Subcutaneous adipose tissue (tissue), 4 donors: Measurements from ENCODE around the gene BAHD1. TPM values are rescaled to one million over a fixed set of nuclear protein-coding genes. Genes with fewer than 3 reads are reported as not detected.

Experiments used
- CTCF ChIP-seq: fragments of 450-650 bp; IDR thresholded peaks from one replicate; pipeline ENCODE4 v1.5.1; 2016; ENCODE audit warnings: low read depth, mild to moderate bottlenecking, control low read depth, antibody characterized with exemption, moderate library complexity
- total RNA-seq, 4 donors: library from RNA; depleted of rRNA; stranded (reverse); fragments of >200 nt; gene quantifications; one replicate each; pipeline ENCODE4 v1.1.0, GENCODE V29; 2016

The BAHD1 gene
- 10 to 100 TPM in 1 of 4 donors, 1 to 10 TPM in 3; 4.1 to 17.1 (median 9.1) TPM for total RNA-seq

GRCh38 chr15:40440743-40441564 lies at the start of gene BAHD1:
Gene BAHD1, plus strand, starts transcription at chr15:40440953. Its CDS starts 17,512 bp downstream, at chr15:40458465.
- TF ChIP-seq CTCF = no peak

- TF ChIP-seq CTCF = no peak
Observed at GRCh38 chr15:40392986-40393948, 47.5 kb upstream of the BAHD1 start.

GRCh38 chr15:40397688-40398412 lies 42.9 kb upstream of the BAHD1 start:
- TF ChIP-seq CTCF = no peak

GRCh38 chr15:40398413-40398873 lies 42.3 kb upstream of the BAHD1 start:
- TF ChIP-seq CTCF = no peak

- no peak for TF ChIP-seq CTCF
Observed at GRCh38 chr15:40399370-40399769, 41.4 kb upstream of the BAHD1 start.

GRCh38 chr15:40405501-40406381 lies 35.0 kb upstream of the BAHD1 start, which contains the start of gene IVD:
Gene IVD, plus strand, starts transcription at chr15:40405795. Its CDS starts 33 bp downstream, at chr15:40405828.
- no peak for TF ChIP-seq CTCF
